Measurements from ENCODE around the gene KCNMA1. TPM values are rescaled to one million over a fixed set of nuclear protein-coding genes. Genes with fewer than 3 reads are reported as not detected.

KCNMA1 gene
- total and polyA plus RNA-seq, 9 of the 15 experiments (the other 6 are each of a cell fraction or from before 2014, with no cell fraction given): 0.01 to 0.95 (median 0.15) TPM; not detected in 4

DNA sequence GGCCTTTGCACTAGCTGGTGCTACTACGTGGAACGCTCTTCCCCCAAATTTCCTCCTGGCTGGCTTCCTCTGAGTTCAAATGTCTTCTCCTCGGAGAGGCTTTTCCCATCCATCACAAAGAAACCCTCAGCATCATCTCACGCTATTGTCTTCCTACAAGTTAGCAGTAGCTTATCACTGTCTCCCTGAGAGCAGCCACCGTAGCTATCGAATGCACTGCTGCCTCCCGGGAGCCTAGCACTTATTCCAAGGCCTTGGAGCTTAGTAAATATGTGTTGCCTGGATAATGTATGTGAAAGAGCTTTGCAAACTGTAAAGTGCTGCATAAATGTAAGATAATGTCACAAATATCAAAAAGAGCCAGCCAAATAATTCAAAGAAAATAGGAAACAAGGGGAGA is 124.4 kb downstream of the KCNMA1 start (continued):
- TF ChIP-seq DEAF1 (CRISPR knock-in tag; IDR thresholded peaks at IDR 0.05): no peak
- no peak for TF ChIP-seq EWSR1 (IDR thresholded peaks at IDR 0.05; ENCODE audit: borderline replicate concordance, low read depth, partially characterized antibody)
- TF ChIP-seq, protein P1, sequence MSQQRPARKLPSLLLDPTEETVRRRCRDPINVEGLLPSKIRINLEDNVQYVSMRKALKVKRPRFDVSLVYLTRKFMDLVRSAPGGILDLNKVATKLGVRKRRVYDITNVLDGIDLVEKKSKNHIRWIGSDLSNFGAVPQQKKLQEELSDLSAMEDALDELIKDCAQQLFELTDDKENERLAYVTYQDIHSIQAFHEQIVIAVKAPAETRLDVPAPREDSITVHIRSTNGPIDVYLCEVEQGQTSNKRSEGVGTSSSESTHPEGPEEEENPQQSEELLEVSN (IDR thresholded peaks at IDR 0.05; ENCODE audit: borderline replicate concordance in 1 of 2, extremely low read depth in 1 of 2, insufficient read depth in 1 of 2, insufficient read length in 1 of 2, low read depth in 1 of 2, low read length in 1 of 2, poor library complexity in 1 of 2, severe bottlenecking in 1 of 2): no peak
- TF ChIP-seq ZFP36 (IDR thresholded peaks at IDR 0.05; ENCODE audit: low read depth, low read length, partially characterized antibody): no peak
- TF ChIP-seq RUNX1 (IDR thresholded peaks at IDR 0.05; ENCODE audit: low read depth): no peak
- no peak for TF ChIP-seq HEY1 (CRISPR knock-in tag; IDR thresholded peaks at IDR 0.05; ENCODE audit: borderline replicate concordance)

DNA sequence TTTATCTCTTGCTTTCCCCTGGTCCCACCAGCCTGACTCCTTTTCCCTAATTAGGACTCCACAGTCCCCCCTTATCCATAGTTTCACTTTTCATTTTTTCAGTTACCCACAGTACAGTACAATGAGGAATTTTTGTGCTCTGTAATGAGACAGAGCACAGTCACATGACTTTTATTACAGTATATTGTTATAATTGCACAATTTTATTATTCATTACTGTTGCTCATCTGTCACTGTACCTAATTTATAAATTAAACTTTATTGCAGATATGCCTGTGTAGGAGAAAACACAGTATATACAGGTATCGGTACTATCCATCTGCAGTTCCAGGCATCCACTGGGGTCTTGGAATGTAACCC is 125.4 kb downstream of the KCNMA1 start:
- POLR2A ChIA-PET: interaction anchor here (0.8 kb wide), 1 partner anchor 199 kb away, joined by 3 read pairs; no protein-coding TSS in a partner anchor

More for the DNA sequence above, 125.4 kb downstream of the KCNMA1 start:
- no peak for TF ChIP-seq THRAP3 (IDR thresholded peaks at IDR 0.05; ENCODE audit: borderline replicate concordance)
- TF ChIP-seq, protein P2, sequence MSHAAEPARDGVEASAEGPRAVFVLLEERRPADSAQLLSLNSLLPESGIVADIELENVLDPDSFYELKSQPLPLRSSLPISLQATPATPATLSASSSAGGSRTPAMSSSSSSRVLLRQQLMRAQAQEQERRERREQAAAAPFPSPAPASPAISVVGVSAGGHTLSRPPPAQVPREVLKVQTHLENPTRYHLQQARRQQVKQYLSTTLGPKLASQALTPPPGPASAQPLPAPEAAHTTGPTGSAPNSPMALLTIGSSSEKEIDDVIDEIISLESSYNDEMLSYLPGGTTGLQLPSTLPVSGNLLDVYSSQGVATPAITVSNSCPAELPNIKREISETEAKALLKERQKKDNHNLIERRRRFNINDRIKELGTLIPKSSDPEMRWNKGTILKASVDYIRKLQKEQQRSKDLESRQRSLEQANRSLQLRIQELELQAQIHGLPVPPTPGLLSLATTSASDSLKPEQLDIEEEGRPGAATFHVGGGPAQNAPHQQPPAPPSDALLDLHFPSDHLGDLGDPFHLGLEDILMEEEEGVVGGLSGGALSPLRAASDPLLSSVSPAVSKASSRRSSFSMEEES (CRISPR knock-in tag; IDR thresholded peaks at IDR 0.05): peak; percentile 67
- Histone ChIP-seq H3K36me3 (ENCODE audit: control insufficient read depth, insufficient read depth, low read length) (no peaks in the 10 kb centered on the region), H3K4me2 (ENCODE audit: insufficient read depth, low read length) (no peak overlapping the region), H3K9me1 (ENCODE audit: control insufficient read depth, insufficient read depth, low read length) (no peaks in the 10 kb centered on the region), H2AFZ (ENCODE audit: low read depth, low read length) (no peak overlapping the region), H3K27ac (ENCODE audit: extremely low read depth, low read depth, low read length) (no peak overlapping the region), H3K4me1 (replicated peaks in 1 of 2; ENCODE audit: control insufficient read depth in 2 of 2, insufficient read depth in 2 of 2, low read length in 2 of 2) (no peaks in the 10 kb centered on the region), H4K20me1 (replicated peaks; ENCODE audit: control insufficient read depth, insufficient read depth, low read length) (no peaks in the 10 kb centered on the region), H3K79me2 (ENCODE audit: control insufficient read depth, insufficient read depth, low read length) (no peaks in the 10 kb centered on the region), H3K27me3 (ENCODE audit: control insufficient read depth in 2 of 2, insufficient read depth in 2 of 2, low read length in 2 of 2) (peaks cover 5 to 28% of the 10 kb centered on the region in 2 experiments; a peak in 4 of 5 replicates), H3K9ac (ENCODE audit: insufficient read depth in 1 of 2, low read depth in 2 of 2, low read length in 2 of 2) (no peak overlapping the region), H3K4me3 (no peak overlapping the region), H3K9me3 (replicated peaks; ENCODE audit: control insufficient read depth, insufficient read depth, low read depth, low read length) (no peaks in the 10 kb centered on the region)
- CTCF ChIA-PET (ENCODE audit: low intra/inter-chr PET ratio): no interaction called here
- no peak for FAIRE-seq
- no TSS peak for BruUV-seq (replicated peaks)
- in situ Hi-C loops (cut with MboI): no loop called here
- intact Hi-C loops (cut with micrococcal nuclease): no loop called here
- ATAC-seq: no peak
- DNase-seq (ENCODE audit: extremely low read depth in 1 of 4, low spot score in 3 of 4): no peak
- WGBS (ENCODE audit: insufficient coverage, low coverage, missing lambda C conversion rate): 0% methylated on average over 1 of the region's 1 CpG
